GM18520 (cell line): ENCODE data around the gene MYBPC2.

Experiments
- ATAC-seq: cut with Tn5 transposase; IDR thresholded peaks from one replicate; pipeline ENCODE4 v1.9.1; 2021; ENCODE audit not compliant: unreplicated experiment

The MYBPC2 gene

GRCh38 chr19:50409347-50409746, 23.3 kb upstream of the MYBPC2 start:
- no peak for ATAC-seq

DNA sequence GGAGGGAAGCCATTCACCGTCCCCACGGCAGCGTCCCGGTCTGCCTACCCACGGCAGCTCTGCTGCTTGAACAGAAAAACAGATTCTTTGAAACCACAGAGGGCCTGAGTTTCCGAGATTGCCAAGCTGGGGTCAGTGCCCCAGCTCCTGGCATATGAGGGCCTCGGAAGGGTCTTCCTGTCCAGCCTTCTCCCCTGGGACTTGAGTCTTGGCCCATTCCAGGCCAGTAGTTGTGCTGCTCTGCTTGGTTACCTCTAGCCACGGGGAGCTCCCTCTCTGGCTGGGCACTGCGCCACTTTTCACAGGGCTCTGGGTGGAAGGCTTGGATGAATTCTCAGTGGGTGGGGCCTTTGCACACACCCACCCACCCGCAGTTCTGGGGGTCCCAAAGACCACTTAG, 22.6 kb upstream of the MYBPC2 start:
- no peak for ATAC-seq

- no peak for ATAC-seq
Measured at GRCh38 chr19:50412419-50412818, 20.3 kb upstream of the MYBPC2 start.

DNA sequence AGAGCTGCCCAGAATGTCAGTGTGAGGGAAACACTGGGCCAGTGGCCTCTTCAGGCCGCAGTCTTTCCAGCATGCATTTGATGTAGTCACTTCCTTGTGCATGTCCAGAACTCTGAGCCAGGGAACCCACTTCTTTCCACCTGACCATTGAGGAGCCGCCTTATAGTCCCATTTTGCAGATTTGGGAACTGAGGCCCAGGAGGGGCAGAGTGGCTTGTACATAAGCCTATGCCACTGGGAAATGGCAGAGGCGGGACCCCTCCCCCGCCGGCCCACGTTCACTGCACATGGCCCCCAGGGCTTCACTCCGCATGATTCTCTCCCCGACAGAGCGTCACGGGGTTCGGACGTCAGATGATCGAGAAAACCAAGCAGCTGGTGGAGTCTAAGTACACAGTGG, 19.6 kb upstream of the MYBPC2 start:
- ATAC-seq, result no peak

DNA sequence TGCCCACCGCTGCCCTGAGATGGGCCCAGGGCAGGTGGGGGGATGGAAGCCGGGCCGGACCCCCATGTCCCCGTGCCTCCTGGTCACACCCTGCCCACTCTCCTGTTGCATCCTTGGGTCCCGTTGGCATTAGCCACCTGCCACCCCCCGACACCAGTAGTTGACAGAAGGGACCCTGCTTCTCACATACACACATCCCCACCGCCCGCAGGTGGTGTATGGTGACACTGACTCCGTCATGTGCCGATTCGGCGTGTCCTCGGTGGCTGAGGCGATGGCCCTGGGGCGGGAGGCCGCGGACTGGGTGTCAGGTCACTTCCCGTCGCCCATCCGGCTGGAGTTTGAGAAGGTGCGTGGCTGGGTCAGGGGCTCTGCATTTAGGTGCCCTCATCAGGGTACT, 19.2 kb upstream of the MYBPC2 start:
- ATAC-seq, result no peak

DNA sequence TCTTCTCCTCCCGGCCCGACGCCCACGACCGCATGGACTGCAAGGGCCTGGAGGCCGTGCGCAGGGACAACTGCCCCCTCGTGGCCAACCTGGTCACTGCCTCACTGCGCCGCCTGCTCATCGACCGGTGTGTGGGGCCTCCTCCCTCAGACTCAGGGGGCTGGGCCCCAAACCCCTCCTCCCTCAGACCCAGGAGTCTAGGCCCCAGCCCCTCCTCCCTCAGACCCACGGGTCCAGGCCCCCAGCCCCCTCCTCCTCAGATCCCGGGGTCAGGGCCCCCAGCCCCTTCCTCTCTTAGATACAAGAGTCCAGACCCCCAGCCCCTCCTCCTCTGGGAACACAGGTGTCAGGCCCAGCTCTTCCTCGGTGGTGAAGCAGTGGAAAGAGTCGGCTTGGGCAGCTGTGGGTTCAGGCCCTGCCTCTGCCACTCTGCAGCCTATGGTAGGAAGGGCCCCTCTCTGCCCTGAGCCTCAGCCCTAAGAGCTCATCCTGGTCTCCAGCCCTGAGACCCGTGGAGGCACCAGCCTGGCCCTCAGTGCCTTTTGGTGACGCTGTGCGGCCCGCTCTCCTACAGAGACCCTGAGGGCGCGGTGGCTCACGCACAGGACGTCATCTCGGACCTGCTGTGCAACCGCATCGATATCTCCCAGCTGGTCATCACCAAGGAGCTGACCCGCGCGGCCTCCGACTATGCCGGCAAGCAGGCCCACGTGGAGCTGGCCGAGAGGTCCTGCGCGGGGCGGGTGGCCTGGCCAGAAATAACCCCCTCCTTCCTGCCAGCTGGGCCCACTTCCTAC, 17.6 kb upstream of the MYBPC2 start:
- ATAC-seq, result no peak

GRCh38 chr19:50415661-50416033, 17.0 kb upstream of the MYBPC2 start:
- ATAC-seq, result no peak

- ATAC-seq, result no peak
Measured at GRCh38 chr19:50416034-50416977, 16.4 kb upstream of the MYBPC2 start.

GRCh38 chr19:50417111-50418081, 15.3 kb upstream of the MYBPC2 start:
- ATAC-seq, result no peak

DNA sequence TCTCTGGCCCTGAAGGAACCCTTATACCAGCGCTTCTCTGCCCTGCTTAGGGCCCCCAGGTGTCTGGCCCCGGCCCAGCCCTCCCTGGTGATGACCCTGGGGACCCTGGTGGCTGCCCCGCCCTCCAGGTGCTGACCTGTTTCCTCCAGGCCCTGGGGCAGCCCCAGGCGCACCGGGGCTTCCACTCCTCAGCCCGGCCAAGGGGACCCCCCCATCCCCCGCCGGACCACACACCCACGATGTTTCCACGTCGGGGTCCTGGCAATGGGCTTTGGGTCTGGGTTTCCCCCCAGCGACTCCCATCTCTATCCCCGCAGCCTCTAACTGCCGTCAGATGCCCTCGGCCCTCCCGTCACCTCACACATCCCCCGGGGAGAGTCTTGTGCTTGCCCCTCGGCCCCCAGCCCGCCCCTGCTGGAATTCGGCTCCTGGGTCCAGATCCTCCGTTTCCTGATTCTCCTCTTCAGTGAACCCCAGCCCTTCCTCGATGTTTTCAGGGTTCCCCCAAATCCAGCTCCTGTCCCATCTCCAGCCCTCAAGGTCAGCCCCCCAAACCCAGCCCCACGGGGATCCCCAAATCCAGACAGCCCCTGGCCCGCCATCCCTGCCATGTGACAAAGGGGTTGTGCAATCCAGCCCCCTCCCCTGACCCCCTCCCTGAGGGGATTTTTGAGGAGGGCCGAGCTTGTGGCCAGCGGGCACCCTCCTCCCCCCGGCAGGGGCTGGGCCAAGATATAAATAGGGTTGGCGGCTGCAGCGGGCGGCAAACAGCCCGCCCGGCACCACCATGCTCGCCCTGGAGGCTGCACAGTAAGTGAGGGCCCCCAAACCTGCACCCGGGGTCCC, 14.3 kb upstream of the MYBPC2 start, which contains the start of gene SPIB:
SPIB (plus strand) TSS at position 763 of the 846 bp plus-strand sequence; CDS start at position 788, 25 bp downstream.
- ATAC-seq, result no peak

- ATAC-seq, result no peak
Measured at GRCh38 chr19:50419022-50419579, 13.6 kb upstream of the MYBPC2 start.

DNA sequence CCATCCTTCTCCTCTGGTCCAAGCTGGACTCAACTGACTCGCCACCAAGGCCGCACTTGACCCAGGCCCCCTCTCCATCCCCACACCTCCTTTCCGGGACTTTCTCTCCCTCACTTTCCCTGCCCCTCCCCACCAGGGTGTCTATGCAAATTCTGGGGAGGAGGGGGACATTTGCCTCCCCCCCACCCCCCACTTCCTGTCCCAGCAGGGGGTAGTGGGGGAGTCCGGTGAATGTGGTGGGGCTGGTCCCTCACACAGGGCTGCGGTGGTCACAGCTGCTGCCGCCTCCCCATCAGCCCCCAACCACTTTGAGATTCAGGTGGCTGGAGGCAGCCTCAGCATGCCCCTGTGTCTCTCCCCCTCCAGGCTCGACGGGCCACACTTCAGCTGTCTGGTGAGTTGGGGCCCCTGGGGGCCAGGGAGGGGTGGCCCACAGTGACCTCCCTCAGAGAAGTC, 13.1 kb upstream of the MYBPC2 start:
- ATAC-seq, result no peak

DNA sequence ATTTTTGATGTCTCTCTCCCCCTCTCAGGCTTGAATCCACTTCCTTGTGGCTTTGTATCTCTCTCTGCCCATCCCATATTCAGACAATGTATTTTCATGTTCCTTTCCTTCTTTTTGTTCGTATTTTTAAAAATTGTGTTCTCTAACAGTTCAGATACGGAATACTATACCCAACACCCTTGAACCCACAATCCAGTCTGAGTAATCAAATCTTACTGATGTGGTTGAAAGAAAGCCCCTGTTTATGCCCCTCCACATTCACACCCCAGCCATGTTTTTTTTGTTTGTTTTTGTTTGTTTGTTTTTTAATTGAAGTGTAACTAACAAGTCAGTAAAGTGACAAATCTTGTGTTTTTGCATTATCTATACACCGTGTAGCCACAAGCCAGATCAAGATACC, 12.6 kb upstream of the MYBPC2 start:
- no peak for ATAC-seq

- no peak for ATAC-seq
Measured at GRCh38 chr19:50420808-50421207, 11.9 kb upstream of the MYBPC2 start.

DNA sequence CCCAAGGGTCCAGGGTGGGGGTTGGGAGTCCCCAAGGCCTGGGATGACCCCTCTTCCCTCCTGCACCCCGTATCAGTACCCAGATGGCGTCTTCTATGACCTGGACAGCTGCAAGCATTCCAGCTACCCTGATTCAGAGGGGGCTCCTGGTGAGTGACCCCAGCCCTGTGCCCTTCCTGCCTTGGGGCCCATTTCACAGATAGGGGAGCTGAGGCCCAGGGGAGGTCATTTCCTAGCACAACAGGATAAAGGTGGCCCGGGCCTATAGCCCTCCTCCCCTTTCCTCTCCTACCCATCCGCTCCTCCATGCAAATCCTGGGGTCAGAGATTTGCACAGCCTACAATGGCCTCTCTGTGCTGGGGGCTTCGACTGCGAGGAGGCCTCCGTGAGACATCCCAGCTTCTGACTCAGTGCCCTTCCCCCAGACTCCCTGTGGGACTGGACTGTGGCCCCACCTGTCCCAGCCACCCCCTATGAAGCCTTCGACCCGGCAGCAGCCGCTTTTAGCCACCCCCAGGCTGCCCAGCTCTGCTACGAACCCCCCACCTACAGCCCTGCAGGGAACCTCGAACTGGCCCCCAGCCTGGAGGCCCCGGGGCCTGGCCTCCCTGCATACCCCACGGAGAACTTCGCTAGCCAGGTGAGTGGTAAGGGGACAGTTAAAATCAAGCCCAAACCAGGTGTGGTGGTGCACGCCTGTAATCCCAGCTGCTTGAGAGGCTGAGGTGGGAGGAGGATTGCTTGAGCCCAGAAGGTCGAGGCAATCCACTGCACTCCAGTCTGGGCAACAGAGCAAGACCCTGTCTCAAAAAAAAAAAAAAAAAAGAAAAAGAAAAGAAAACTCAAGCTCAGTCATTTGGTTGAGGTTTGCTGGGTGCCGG, 10.1 kb upstream of the MYBPC2 start:
- ATAC-seq, result no peak

GRCh38 chr19:50423279-50424113, 9.2 kb upstream of the MYBPC2 start:
- no peak for ATAC-seq

- ATAC-seq, result no peak
Measured at GRCh38 chr19:50425581-50425980, 7.1 kb upstream of the MYBPC2 start.
